Measurements from ENCODE around the gene GJC1. TPM values are rescaled to one million over a fixed set of nuclear protein-coding genes. Genes with fewer than 3 reads are reported as not detected.
"Not testable (repeated sequence)": the region's sequence is repeated elsewhere in the genome, so short reads cannot be mapped to it uniquely, and the experiment has no call there.

Gene GJC1
- total RNA-seq, 1 experiment from 2014 or later = 15.4 TPM

- H3K36me3 ChIP-seq = no peaks in the 10 kb centered on the region
- no peak for DNase-seq
- H3K9me3 ChIP-seq = no peaks in the 10 kb centered on the region
Observed at GRCh38 chr17:44760474-44761308, 69.4 kb downstream of the GJC1 start.

GRCh38 chr17:44759916-44760243 lies 70.2 kb downstream of the GJC1 start:
- Histone ChIP-seq H3K27me3 (peaks cover 5% of the 10 kb centered on the region), H3K36me3 (no peaks in the 10 kb centered on the region), H3K9me3 (no peaks in the 10 kb centered on the region), H3K4me3 (no peak overlapping the region)
- no peak for DNase-seq

More at GRCh38 chr17:44760474-44761308, 69.4 kb downstream of the GJC1 start:
- H3K27me3 ChIP-seq = peaks cover 5% of the 10 kb centered on the region
- H3K4me3 ChIP-seq = no peak overlapping the region

GRCh38 chr17:44759086-44759915 lies 70.8 kb downstream of the GJC1 start:
- Histone ChIP-seq H3K27me3 (peaks cover 5% of the 10 kb centered on the region), H3K4me3 (peak overlapping the region; percentile 35), H3K36me3 (no peaks in the 10 kb centered on the region), H3K9me3 (no peaks in the 10 kb centered on the region)
- peak; percentile 28 for DNase-seq

DNA sequence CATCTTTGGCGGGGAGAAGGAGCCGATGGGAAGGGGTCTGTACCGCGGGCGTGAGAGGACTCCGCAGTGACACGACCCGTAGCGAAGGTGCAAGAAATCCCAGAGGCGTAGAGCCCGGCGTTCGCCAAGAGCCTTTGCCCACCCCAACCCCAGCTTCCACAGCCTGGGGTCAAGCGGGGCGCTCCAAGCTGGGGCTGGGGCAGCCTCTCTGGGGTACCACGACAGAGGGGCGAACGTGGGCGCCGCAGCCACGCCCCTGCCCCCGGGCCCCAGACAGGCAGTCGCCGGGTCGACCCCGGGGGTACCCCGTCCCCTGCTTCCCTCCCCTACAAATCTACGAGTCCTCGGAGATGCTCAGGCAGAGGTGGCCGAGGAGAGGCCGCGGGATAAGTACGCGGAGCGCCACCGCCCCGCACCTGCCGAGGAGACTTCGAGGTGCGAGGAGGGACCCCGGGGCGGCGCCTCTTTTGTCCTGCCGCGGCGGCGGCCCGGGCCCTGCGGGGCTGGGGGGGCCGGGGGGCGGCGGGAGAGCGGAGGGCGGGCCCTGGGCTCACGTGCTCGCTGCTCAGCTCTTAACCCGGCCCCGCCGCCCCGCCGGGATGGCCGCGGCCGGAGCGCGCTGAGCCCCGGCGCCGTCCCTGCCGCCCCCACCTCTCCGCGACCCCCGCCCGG lies 71.5 kb downstream of the GJC1 start, which contains the start of gene ADAM11:
Gene ADAM11 (plus strand): TSS at position 575 of the 672 bp plus-strand sequence. CDS start 212 bp downstream, outside the sequence.
- Histone ChIP-seq H3K27me3 (peaks cover 5% of the 10 kb centered on the region), H3K4me3 (peak within 1 kb of the TSS; percentile 35), H3K36me3 (no peaks in the 10 kb centered on the region), H3K9me3 (no peaks in the 10 kb centered on the region)
- DNase-seq = no peak

DNA sequence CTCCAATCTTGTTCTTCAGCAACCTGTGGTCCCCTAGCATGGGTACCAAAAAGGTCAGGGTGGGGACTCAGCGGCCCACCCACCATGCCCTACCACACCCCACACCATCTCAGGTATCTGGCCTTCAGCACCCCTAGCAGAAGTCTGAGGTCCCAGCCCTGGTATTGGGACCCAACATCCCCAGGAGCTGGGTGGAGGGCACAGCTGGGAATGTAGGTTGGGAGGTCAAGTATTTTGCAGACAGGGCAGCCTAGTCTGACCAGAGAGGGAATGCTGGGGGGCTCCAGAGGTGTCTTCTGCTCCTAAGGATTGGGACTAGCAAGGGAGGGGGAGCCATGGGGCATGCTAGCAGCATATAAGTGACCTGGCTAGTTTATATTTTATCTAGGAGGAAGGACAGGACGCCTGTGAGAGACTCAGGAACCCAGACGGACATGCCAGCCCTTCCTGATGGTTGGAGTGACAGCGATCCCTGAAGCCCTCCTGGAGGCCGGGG lies 72.1 kb downstream of the GJC1 start:
- Histone ChIP-seq H3K36me3 (no peaks in the 10 kb centered on the region), H3K9me3 (no peaks in the 10 kb centered on the region), H3K4me3 (no peak overlapping the region), H3K27me3 (peaks cover 5% of the 10 kb centered on the region)
- DNase-seq = no peak

DNA sequence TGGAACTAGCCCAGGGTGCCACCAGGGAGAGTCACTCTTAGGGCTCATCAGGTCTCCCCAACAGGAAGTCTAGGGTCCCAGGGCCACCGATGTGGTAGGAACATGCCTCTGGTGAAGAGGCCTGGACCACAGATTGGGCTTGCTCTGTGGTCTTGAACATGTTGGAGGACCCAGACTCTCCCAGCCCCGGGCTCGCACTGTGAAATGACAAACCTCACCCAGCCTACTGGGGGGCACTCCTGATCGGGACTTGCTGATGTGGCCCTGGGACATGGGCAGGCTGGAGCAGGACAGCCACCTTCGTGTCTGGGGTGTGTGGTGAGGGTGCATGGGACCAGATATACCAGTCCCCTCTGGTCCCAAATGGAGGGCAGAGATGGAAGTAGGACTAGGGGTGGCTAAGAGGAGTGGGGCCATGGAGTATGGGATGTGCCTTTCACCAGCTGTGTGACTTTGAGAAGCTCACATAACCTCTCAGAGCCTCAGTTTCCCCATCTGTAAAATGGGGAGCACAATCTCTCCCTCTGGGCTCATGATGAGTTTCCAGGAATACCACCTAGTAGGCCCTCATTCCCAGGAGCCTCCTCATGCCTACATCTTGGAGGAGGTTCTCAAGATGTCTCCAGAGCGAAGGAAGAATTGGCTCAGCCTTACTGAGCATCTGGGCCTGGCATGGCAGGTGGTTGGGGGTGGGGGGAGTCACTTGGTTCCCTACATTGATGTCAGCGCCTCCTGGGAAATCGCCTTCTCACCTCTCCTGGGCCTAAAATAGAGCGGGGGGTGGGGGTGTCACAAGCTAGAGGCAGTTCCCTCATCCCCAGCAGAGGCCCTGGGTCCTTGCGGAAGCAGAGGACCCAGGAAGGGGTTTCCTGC lies 72.8 kb downstream of the GJC1 start:
- no peaks in the 10 kb centered on the region for H3K9me3 ChIP-seq
- DNase-seq = no peak
- H3K4me3 ChIP-seq = no peak overlapping the region
- H3K36me3 ChIP-seq = no peaks in the 10 kb centered on the region
- peaks cover 5% of the 10 kb centered on the region for H3K27me3 ChIP-seq

DNA sequence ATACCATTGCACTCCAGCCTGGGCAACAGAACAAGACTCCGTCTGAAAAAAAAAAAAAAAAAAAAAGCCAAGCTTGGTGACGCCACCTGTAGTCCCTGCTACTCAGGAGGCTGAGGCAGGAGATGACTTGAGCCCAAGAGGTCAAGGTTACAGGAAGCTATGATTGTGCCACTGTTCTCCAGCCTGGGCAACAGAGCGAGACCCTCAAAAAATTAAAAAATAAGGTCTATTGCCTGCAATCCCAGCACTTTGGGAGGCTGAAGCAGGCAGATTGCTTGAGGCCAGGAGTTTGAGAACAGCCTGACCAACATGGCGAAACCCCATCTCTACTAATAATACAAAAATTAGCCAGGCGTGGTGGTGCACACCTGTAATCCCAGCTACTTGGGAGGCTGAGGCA lies 74.9 kb downstream of the GJC1 start:
- not testable (repeated sequence) for H3K9me3 ChIP-seq, H3K36me3 ChIP-seq, H3K4me3 ChIP-seq, H3K27me3 ChIP-seq, DNase-seq

DNA sequence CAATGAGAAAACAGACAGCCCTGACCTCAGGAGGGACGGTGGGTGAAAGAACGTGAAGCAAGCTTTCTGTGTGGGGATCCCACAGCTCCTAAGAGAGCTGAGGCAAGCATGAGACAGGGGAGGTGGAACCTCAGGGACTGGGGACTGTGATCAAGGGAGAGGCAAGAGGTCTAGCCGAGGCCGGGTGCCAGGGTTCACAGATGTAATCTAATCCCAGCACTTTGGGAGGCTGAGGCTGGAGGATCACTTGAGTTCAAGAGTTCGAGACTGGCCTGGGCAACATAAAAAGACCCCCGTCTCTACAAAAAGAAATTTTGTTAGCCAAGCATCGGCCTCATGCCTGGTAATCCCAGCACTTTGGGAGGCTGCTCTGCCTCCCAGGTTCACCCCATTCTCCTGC lies 75.8 kb downstream of the GJC1 start:
- H3K4me3 ChIP-seq = no peak overlapping the region
- H3K27me3 ChIP-seq = peaks cover 5% of the 10 kb centered on the region
- DNase-seq = no peak
- no peaks in the 10 kb centered on the region for H3K9me3 ChIP-seq
- H3K36me3 ChIP-seq = peaks cover 7% of the 10 kb centered on the region

- Histone ChIP-seq H3K27me3 (peaks cover under 1% of the 10 kb centered on the region; the same call in 1 of the 2 replicates), H3K4me3 (no peak overlapping the region), H3K9me3 (no peaks in the 10 kb centered on the region), H3K36me3 (peaks cover 7% of the 10 kb centered on the region)
- DNase-seq = no peak
Observed at GRCh38 chr17:44752953-44753861, 76.9 kb downstream of the GJC1 start.

DNA sequence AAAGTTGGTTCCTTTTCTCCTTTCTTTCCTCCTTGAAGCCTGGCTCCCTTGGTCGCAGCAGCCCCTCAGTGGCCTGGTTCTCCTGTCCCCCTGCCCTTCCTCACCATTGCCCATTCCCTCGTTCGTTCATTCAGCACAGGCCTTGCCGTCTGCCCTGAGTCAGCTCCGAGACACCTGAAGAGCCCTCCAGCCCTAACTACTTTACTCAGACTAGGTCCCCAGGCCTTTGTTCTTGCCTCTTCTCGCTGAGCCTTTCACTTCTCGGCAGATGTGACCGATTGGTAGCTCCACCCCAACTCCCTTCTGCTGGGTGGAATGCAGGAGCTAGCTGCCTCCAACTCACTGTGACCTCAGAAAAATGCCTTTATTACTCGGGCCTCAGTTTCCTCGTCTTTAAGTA lies 78.3 kb downstream of the GJC1 start:
- H3K27me3 ChIP-seq = no peaks in the 10 kb centered on the region
- peaks cover 7% of the 10 kb centered on the region for H3K36me3 ChIP-seq
- DNase-seq = no peak
- H3K4me3 ChIP-seq = no peak overlapping the region
- no peaks in the 10 kb centered on the region for H3K9me3 ChIP-seq

DNA sequence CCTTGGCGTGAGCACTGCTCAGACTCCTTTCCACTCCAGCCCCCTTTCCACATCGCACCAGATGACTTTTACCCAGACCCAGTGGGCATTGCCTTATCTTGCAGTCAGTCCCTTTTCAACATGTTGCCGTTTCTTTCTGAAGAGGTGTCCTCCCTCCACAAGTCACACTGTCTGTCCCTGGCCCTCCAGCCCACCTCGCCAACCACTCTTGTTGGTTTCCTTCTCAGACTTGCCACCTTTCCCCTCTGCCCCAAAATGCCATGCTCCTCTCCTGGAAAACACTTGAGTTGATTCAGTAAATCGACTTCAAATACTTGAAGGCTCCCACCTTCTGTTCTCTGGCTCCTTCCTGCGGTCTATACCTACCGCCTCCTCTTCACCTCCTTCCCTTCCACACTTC lies 78.8 kb downstream of the GJC1 start:
- peaks cover 7% of the 10 kb centered on the region for H3K36me3 ChIP-seq
- no peaks in the 10 kb centered on the region for H3K27me3 ChIP-seq
- no peak for DNase-seq
- no peak overlapping the region for H3K4me3 ChIP-seq
- H3K9me3 ChIP-seq = no peaks in the 10 kb centered on the region

GRCh38 chr17:44749980-44750318 lies 80.1 kb downstream of the GJC1 start:
- peaks cover 9% of the 10 kb centered on the region for H3K36me3 ChIP-seq
- no peaks in the 10 kb centered on the region for H3K9me3 ChIP-seq
- no peak overlapping the region for H3K4me3 ChIP-seq
- DNase-seq = no peak
- no peaks in the 10 kb centered on the region for H3K27me3 ChIP-seq

DNA sequence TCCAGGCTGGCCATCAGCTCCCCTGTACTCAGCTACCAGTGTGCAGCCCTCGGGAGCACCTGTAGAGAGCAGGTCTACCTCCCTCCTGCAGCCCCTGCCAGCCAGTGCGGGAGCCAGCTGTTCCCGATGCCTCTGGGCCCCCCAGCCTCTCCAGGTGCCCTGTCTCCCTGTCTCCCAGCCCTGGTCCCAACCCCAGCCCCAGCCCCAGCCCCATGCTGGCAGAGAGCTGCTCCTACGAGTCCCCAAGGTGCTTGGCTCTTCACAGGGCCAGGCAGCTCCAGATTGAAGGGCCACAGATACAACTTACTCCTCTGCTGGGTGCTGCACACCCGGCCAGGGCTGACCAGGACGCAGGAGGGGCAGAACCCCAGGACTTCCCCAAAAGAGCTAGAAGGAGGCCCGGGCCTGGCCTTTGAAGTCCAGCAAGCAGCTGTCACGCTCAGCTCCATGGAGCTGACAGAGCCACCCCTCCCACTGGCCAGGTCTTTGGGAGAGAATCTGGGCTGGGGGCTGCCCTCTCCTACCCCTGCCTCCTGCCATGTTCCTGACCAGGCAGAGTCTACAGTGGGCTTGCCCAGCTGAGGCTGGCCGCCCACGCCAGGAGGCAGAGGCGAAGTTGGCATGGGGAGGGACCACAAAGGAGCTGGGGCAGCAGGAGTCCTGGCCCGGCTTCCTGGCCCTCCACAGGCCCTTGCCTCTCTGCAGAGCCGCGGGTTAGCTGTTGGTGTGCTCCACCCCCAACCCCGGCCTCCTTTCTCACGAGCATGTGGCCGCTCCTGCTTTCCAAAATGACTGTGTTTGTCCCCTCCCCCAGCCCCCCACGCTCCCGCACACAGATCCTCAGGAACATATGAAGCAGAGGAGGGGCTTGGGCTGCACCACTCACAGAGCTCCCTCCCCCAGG lies 80.8 kb downstream of the GJC1 start:
- no peaks in the 10 kb centered on the region for H3K27me3 ChIP-seq
- H3K4me3 ChIP-seq = no peak overlapping the region
- peaks cover 9% of the 10 kb centered on the region for H3K36me3 ChIP-seq
- no peaks in the 10 kb centered on the region for H3K9me3 ChIP-seq
- no peak for DNase-seq
